AG04449 (cell line): Measurements from ENCODE around the gene CRYBA2.

Experiments
- CTCF ChIA-PET: fragments of 350-600 bp; formaldehyde crosslinking; extraction: SDS; loops from one replicate; lab custom pipeline; 2021; ENCODE audit warnings: antibody characterized with exemption; lab: Yijun Ruan, JAX
- POLR2A ChIA-PET: fragments of 400-600, 350-600 bp; formaldehyde crosslinking; extraction: SDS; loops from one replicate; lab custom pipeline; 2020; ENCODE audit warnings: antibody characterized with exemption, inconsistent platforms; lab: Yijun Ruan, JAX
- DNase-seq: peaks from one replicate; pipeline ENCODE4 v3.0.0-alpha.2; 2010; ENCODE audit warnings: low read depth, low spot score
- H3K4me3 ChIP-seq: 2 replicates; pipeline ENCODE4 v1.5.1; 2011; ENCODE audit warnings: low read depth, mild to moderate bottlenecking, control low read depth, low read length
- CTCF ChIP-seq: IDR thresholded peaks from one replicate; pipeline ENCODE4 v1.5.1; 2011; ENCODE audit warnings: mild to moderate bottlenecking, moderate library complexity, low read length, control low read depth, inconsistent platforms; ENCODE audit not compliant: insufficient read depth; ENCODE audit errors: missing control alignments

The CRYBA2 gene

GRCh38 chr2:218999021-218999880 is 6.0 kb upstream of the CRYBA2 start:
- no peak for TF ChIP-seq CTCF
- H3K4me3 ChIP-seq, result no peak overlapping the region
- CTCF ChIA-PET, result interaction anchor here (0.8 to 12.6 kb wide), 5 partner anchors 11 to 152 kb away, joined by 3 to 227 read pairs (median 3); partner anchors contain the start of gene FEV
- DNase-seq, result no peak
- POLR2A ChIA-PET, result no interaction called here

DNA sequence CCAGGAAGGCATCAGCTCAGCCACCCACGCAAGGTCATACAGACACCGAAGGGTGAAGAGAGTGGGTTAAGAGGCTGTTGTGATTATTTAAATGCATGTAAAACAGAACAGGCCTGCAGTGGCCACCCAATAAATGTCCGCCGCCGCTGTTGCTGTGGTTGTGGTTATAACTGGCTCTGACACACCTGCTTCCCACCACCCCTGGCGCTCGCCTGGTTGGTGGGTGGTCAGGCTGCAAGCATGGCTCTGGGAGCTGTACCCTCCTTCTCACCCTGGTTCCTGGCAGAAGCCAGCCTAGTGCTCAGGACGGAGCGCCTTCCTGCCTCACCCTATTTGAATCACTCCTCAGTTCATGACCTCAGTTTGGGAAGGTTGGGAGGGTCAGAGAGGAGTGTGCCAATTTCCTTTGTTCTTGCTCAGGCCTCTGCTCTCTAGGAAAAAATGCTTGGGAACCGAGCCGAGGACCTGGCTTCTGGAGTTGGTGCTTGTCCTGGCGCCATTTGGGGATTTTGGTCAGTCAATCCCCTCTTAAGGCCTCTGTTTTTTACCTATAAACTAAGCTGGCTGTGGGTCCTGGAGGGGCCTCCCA is 5.3 kb upstream of the CRYBA2 start:
- ChIA-PET CTCF (interaction anchor here (0.9 to 12.6 kb wide), 8 partner anchors 9 to 296 kb away, joined by 3 to 227 read pairs (median 5); partner anchors contain the start of gene FEV), POLR2A (no interaction called here)
- no peak overlapping the region for H3K4me3 ChIP-seq
- DNase-seq, result no peak
- no peak for TF ChIP-seq CTCF

DNA sequence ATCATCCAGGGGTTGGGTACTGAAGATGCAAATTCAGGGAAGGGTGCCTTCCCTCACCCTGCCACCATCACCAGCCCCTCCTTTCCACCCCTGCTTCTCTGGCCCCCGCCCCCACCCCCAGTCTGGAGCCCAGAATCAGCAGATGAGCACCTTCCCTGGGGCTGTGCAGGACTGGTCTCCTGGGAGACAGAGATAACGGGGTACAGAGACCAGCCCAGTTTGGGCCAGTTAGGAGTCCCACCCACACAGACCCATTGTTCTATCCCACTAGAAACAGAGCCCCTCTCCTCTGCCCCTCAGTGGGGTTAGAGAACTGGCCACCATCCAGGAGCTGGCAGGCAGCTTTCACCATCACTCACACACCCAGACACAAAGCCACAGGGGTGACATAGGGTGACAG is 4.5 kb upstream of the CRYBA2 start:
- no peak for DNase-seq
- ChIA-PET CTCF (interaction anchor here (0.7 to 12.6 kb wide), 7 partner anchors 10 to 297 kb away, joined by 3 to 227 read pairs (median 7); partner anchors contain the start of gene FEV), POLR2A (no interaction called here)
- TF ChIP-seq CTCF, result no peak
- H3K4me3 ChIP-seq, result no peak overlapping the region

DNA sequence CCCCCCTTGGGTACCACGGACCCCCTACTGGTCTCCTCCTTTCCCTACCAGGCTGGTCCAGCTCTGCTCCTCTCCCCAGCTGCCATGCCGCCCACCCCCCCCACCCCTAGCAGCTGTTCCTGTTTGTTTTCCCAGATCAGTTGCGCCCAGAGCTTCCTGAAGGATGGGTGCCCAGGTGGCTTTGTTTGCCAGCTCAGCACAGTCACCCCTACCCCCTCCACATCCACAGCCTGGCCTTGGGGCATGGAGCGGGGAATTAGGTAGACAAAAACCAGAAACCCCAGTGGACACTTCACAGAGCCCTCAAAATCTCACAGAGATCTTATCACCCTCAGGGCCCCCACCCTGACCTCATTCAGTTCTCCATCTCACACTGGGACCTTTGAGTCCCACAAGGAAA is 3.7 kb upstream of the CRYBA2 start:
- H3K4me3 ChIP-seq, result no peak overlapping the region
- ChIA-PET CTCF (interaction anchor here (0.7 to 12.6 kb wide), 14 partner anchors 9 to 174 kb away, joined by 3 to 227 read pairs (median 6); partner anchors contain the start of gene FEV), POLR2A (interaction anchor here (0.6 kb wide), 1 partner anchor 148 kb away, joined by 3 read pairs; no protein-coding TSS in a partner anchor)
- no peak for DNase-seq
- no peak for TF ChIP-seq CTCF

DNA sequence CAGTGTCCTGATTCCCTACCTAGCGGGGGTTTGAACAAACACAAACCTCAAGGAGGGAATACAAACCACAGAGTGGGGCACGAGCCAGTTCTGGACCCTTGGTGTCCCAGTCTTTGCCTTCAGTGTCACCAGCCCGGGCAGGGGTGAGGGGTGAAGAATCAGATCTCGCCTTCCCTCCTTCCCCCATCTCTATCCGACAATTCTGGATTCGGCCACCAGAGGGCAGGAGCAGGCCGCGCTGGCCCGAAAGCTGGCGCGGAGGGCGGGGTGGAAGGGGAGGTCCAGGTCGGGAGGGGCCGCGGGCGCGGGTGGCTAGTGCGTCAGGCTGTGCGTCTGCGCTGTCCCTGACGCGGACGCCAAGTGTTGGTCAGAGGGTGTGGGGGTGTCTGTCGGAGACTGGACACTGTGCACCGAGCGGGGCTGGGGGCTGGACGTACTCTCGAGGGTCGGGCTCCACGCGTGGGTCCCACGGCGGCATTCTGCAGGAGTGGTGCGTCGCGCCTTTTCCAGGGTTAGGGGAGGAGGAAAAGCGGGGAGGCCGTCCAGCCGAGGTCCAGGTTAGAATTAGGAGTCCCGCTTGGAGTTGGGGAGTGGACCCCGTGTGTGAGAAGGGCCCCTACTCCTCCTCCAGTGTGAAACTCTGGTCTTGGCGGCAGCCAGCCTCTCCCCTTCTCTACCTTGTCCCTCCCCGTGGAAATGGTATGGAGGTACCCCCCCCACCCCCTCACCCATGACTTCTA is 2.9 kb upstream of the CRYBA2 start:
- POLR2A ChIA-PET, result no interaction called here
- CTCF ChIA-PET, result interaction anchor here (0.6 to 12.6 kb wide), 31 partner anchors 10 to 304 kb away, joined by 3 to 227 read pairs (median 6); partner anchors contain the start of genes CDK5R2, CNPPD1 and FEV
- H3K4me3 ChIP-seq, result peak overlapping the region; percentile 50
- DNase-seq, result no peak
- TF ChIP-seq CTCF, result peak; percentile 90
